Measurements from ENCODE around the gene WDR64.

Gene WDR64

GRCh38 chr1:241834733-241835377 is 182.8 kb downstream of the WDR64 start:
- no peak overlapping the region for H3K27ac ChIP-seq (ENCODE audit: low read length)
- peaks cover 17% of the 10 kb centered on the region for H3K27me3 ChIP-seq (ENCODE audit: insufficient read depth, low read length, poor library complexity)
- no peaks in the 10 kb centered on the region for H3K36me3 ChIP-seq (ENCODE audit: insufficient read depth, low read length)
- H3K9me3 ChIP-seq (ENCODE audit: insufficient read depth, low read length, severe bottlenecking) = no peaks in the 10 kb centered on the region
- no peaks in the 10 kb centered on the region for H3K4me1 ChIP-seq (ENCODE audit: insufficient read depth, low read length)
- H3K4me2 ChIP-seq (ENCODE audit: insufficient read depth, low read length) = no peak overlapping the region
- H2AFZ ChIP-seq (ENCODE audit: low read depth, low read length) = no peak overlapping the region
- no peak overlapping the region for H3K9ac ChIP-seq (ENCODE audit: low read depth, low read length)
- no peak overlapping the region for H3K4me3 ChIP-seq (ENCODE audit: low read depth in 1 of 2, low read length in 2 of 2)
- no peak for TF ChIP-seq EZH2 (IDR thresholded peaks at IDR 0.05; ENCODE audit: borderline replicate concordance, low read depth, low read length, severe bottlenecking)
- peak; percentile 49 for TF ChIP-seq CTCF (IDR thresholded peaks at IDR 0.05; ENCODE audit: borderline replicate concordance, extremely low read depth, low read length, poor library complexity, severe bottlenecking)
- H3K79me2 ChIP-seq (ENCODE audit: insufficient read depth, low read length) = no peaks in the 10 kb centered on the region
- no peak for ATAC-seq (ENCODE audit: insufficient read depth, low read depth)
- DNase-seq = no peak
- H4K20me1 ChIP-seq (ENCODE audit: insufficient read depth, low read length) = no peaks in the 10 kb centered on the region

- no peak for TF ChIP-seq CTCF (IDR thresholded peaks at IDR 0.05; ENCODE audit: borderline replicate concordance, extremely low read depth, low read length, poor library complexity, severe bottlenecking)
- no peak for TF ChIP-seq EZH2 (IDR thresholded peaks at IDR 0.05; ENCODE audit: borderline replicate concordance, low read depth, low read length, severe bottlenecking)
- Histone ChIP-seq H3K9ac (ENCODE audit: low read depth, low read length) (no peak overlapping the region), H3K27me3 (ENCODE audit: insufficient read depth, low read length, poor library complexity) (peaks cover 20% of the 10 kb centered on the region), H3K36me3 (ENCODE audit: insufficient read depth, low read length) (no peaks in the 10 kb centered on the region), H3K4me2 (ENCODE audit: insufficient read depth, low read length) (no peak overlapping the region), H3K9me3 (ENCODE audit: insufficient read depth, low read length, severe bottlenecking) (no peaks in the 10 kb centered on the region), H3K4me1 (ENCODE audit: insufficient read depth, low read length) (no peaks in the 10 kb centered on the region), H3K79me2 (ENCODE audit: insufficient read depth, low read length) (no peaks in the 10 kb centered on the region), H4K20me1 (ENCODE audit: insufficient read depth, low read length) (no peaks in the 10 kb centered on the region), H2AFZ (ENCODE audit: low read depth, low read length) (no peak overlapping the region), H3K27ac (ENCODE audit: low read length) (no peak overlapping the region), H3K4me3 (ENCODE audit: low read depth in 1 of 2, low read length in 2 of 2) (no peak overlapping the region)
- ATAC-seq (ENCODE audit: insufficient read depth, low read depth) (no peak), DNase-seq (no peak)
Observed at GRCh38 chr1:241836941-241837340, 184.9 kb downstream of the WDR64 start.

- no peak overlapping the region for H2AFZ ChIP-seq (ENCODE audit: low read depth, low read length)
- H3K27me3 ChIP-seq (ENCODE audit: insufficient read depth, low read length, poor library complexity) = peaks cover 16% of the 10 kb centered on the region
- H3K4me2 ChIP-seq (ENCODE audit: insufficient read depth, low read length) = no peak overlapping the region
- no peaks in the 10 kb centered on the region for H3K36me3 ChIP-seq (ENCODE audit: insufficient read depth, low read length)
- H4K20me1 ChIP-seq (ENCODE audit: insufficient read depth, low read length) = no peaks in the 10 kb centered on the region
- TF ChIP-seq EZH2 (IDR thresholded peaks at IDR 0.05; ENCODE audit: borderline replicate concordance, low read depth, low read length, severe bottlenecking) = no peak
- ATAC-seq (ENCODE audit: insufficient read depth, low read depth) (no peak), DNase-seq (no peak)
- H3K79me2 ChIP-seq (ENCODE audit: insufficient read depth, low read length) = no peaks in the 10 kb centered on the region
- H3K9me3 ChIP-seq (ENCODE audit: insufficient read depth, low read length, severe bottlenecking) = no peaks in the 10 kb centered on the region
- H3K4me3 ChIP-seq (ENCODE audit: low read depth in 1 of 2, low read length in 2 of 2) = no peak overlapping the region
- no peak overlapping the region for H3K27ac ChIP-seq (ENCODE audit: low read length)
- no peak overlapping the region for H3K9ac ChIP-seq (ENCODE audit: low read depth, low read length)
- H3K4me1 ChIP-seq (ENCODE audit: insufficient read depth, low read length) = no peaks in the 10 kb centered on the region
Observed at GRCh38 chr1:241837416-241837815, 185.3 kb downstream of the WDR64 start.

GRCh38 chr1:241837901-241838300 is 185.8 kb downstream of the WDR64 start:
- ATAC-seq (ENCODE audit: insufficient read depth, low read depth) = no peak
- H2AFZ ChIP-seq (ENCODE audit: low read depth, low read length) = no peak overlapping the region

More at GRCh38 chr1:241837901-241838300, 185.8 kb downstream of the WDR64 start:
- no peak overlapping the region for H3K4me2 ChIP-seq (ENCODE audit: insufficient read depth, low read length)
- no peak overlapping the region for H3K4me3 ChIP-seq (ENCODE audit: low read depth in 1 of 2, low read length in 2 of 2)
- H3K9ac ChIP-seq (ENCODE audit: low read depth, low read length) = no peak overlapping the region
- H3K4me1 ChIP-seq (ENCODE audit: insufficient read depth, low read length) = no peaks in the 10 kb centered on the region
- no peaks in the 10 kb centered on the region for H3K79me2 ChIP-seq (ENCODE audit: insufficient read depth, low read length)
- no peak overlapping the region for H3K27ac ChIP-seq (ENCODE audit: low read length)
- no peak for TF ChIP-seq EZH2 (IDR thresholded peaks at IDR 0.05; ENCODE audit: borderline replicate concordance, low read depth, low read length, severe bottlenecking)
- no peak for TF ChIP-seq CTCF (IDR thresholded peaks at IDR 0.05; ENCODE audit: borderline replicate concordance, extremely low read depth, low read length, poor library complexity, severe bottlenecking)
- no peaks in the 10 kb centered on the region for H3K36me3 ChIP-seq (ENCODE audit: insufficient read depth, low read length)
- H4K20me1 ChIP-seq (ENCODE audit: insufficient read depth, low read length) = no peaks in the 10 kb centered on the region
- no peak for DNase-seq
- no peaks in the 10 kb centered on the region for H3K9me3 ChIP-seq (ENCODE audit: insufficient read depth, low read length, severe bottlenecking)
- peaks cover 14% of the 10 kb centered on the region for H3K27me3 ChIP-seq (ENCODE audit: insufficient read depth, low read length, poor library complexity)
